Activated T-helper 1 cell treated with anti-CD3 and anti-CD28 coated beads, Interleukin-12 subunit alpha, Interleukin-12 subunit beta, Interleukin-2, Interleukin-4 antibody, amounts not matched to agents 30 ng/mL and 10 ng/mL and 1 ng/mL, durations not matched to agents 14 hours and 24 hours and 36 hours (primary cell): Measurements from ENCODE around the gene CATSPER3. TPM values are rescaled to one million over a fixed set of nuclear protein-coding genes. Genes with fewer than 3 reads are reported as not detected.
A peak's percentile ranks its signal among the peaks of the same experiment; 100 is the strongest.

Experiments
- DNase-seq: peaks from one replicate; pipeline ENCODE4 v3.0.0; 2021; ENCODE audit warnings: low spot score
- H3K27ac Mint-ChIP-seq: one replicate; pipeline ENCODE4 v1.8.0; 2021; ENCODE audit warnings: mild to moderate bottlenecking, mixed read lengths
- H3K27me3 Mint-ChIP-seq: one replicate; pipeline ENCODE4 v1.8.0; 2022; ENCODE audit warnings: mild to moderate bottlenecking, moderate library complexity, mixed read lengths; ENCODE audit not compliant: insufficient read depth
- H3K36me3 Mint-ChIP-seq: one replicate; pipeline ENCODE4 v1.8.0; 2021; ENCODE audit warnings: low read depth, mixed read lengths
- H3K4me1 Mint-ChIP-seq: one replicate; pipeline ENCODE4 v1.8.0; 2021; ENCODE audit warnings: low read depth, mixed read lengths
- H3K4me3 Mint-ChIP-seq: one replicate; pipeline ENCODE4 v1.8.0; 2021; ENCODE audit warnings: mild to moderate bottlenecking, moderate library complexity, mixed read lengths
- H3K9me3 Mint-ChIP-seq: one replicate; pipeline ENCODE4 v1.8.0; 2021; ENCODE audit warnings: mixed read lengths
- intact Hi-C: fragments of 100-400 bp; cut with micrococcal nuclease; formaldehyde crosslinking; loops from one replicate; pipeline ENCODE4 v1.15.1; 2024
- total RNA-seq: library from RNA; stranded (reverse); gene quantifications from 2 replicates; pipeline ENCODE4 v1.2.3, GENCODE V29; 2022

Gene CATSPER3
- total RNA-seq, 1 donor from 2014 or later = 0.41 TPM

GRCh38 chr5:135038205-135038812 lies 70.6 kb downstream of the CATSPER3 start:
- Mint-ChIP-seq H3K27me3 (peaks cover 76% of the 10 kb centered on the region), H3K27ac (peak overlapping the region; percentile 16), H3K36me3 (peaks cover 3% of the 10 kb centered on the region), H3K4me3 (no peak overlapping the region), H3K9me3 (no peaks in the 10 kb centered on the region), H3K4me1 (peaks cover 13% of the 10 kb centered on the region)
- intact Hi-C loops = loop anchor here (1.0 kb wide), 1 partner anchor 9 kb away; no protein-coding TSS in a partner anchor
- DNase-seq = no peak

- Mint-ChIP-seq H3K4me3 (no peak overlapping the region), H3K9me3 (no peaks in the 10 kb centered on the region), H3K27me3 (peaks cover 80% of the 10 kb centered on the region), H3K4me1 (peaks cover 10% of the 10 kb centered on the region), H3K27ac (no peak overlapping the region), H3K36me3 (peaks cover 2% of the 10 kb centered on the region)
- intact Hi-C loops = loop anchor here (1.0 kb wide), 1 partner anchor 10 kb away; no protein-coding TSS in a partner anchor
- no peak for DNase-seq
These were observed 71.1 kb downstream of the CATSPER3 start for GRCh38 chr5:135038813-135039270.

- Mint-ChIP-seq H3K4me3 (no peak overlapping the region), H3K36me3 (peaks cover 2% of the 10 kb centered on the region), H3K27ac (no peak overlapping the region), H3K27me3 (peaks cover 85% of the 10 kb centered on the region), H3K9me3 (no peaks in the 10 kb centered on the region), H3K4me1 (peaks cover 10% of the 10 kb centered on the region)
- DNase-seq = no peak
- intact Hi-C loops = no loop called here
These were observed 71.7 kb downstream of the CATSPER3 start for GRCh38 chr5:135039271-135040033.

GRCh38 chr5:135040034-135040332 lies 72.3 kb downstream of the CATSPER3 start:
- H3K4me3 Mint-ChIP-seq = no peak overlapping the region
- peaks cover 2% of the 10 kb centered on the region for H3K36me3 Mint-ChIP-seq
- peaks cover 81% of the 10 kb centered on the region for H3K27me3 Mint-ChIP-seq
- H3K4me1 Mint-ChIP-seq = peaks cover 8% of the 10 kb centered on the region
- no peaks in the 10 kb centered on the region for H3K9me3 Mint-ChIP-seq
- DNase-seq = no peak
- intact Hi-C loops = no loop called here
- H3K27ac Mint-ChIP-seq = no peak overlapping the region

GRCh38 chr5:135040333-135041144 lies 72.8 kb downstream of the CATSPER3 start:
- H3K4me1 Mint-ChIP-seq = peaks cover 6% of the 10 kb centered on the region
- no peak for DNase-seq
- H3K27ac Mint-ChIP-seq = no peak overlapping the region
- peaks cover 81% of the 10 kb centered on the region for H3K27me3 Mint-ChIP-seq
- no peaks in the 10 kb centered on the region for H3K9me3 Mint-ChIP-seq
- H3K36me3 Mint-ChIP-seq = peaks cover 2% of the 10 kb centered on the region
- intact Hi-C loops = no loop called here
- no peak overlapping the region for H3K4me3 Mint-ChIP-seq

- peaks cover 6% of the 10 kb centered on the region for H3K4me1 Mint-ChIP-seq
- DNase-seq = no peak
- H3K4me3 Mint-ChIP-seq = no peak overlapping the region
- peaks cover 77% of the 10 kb centered on the region for H3K27me3 Mint-ChIP-seq
- peak overlapping the region; percentile 15 for H3K27ac Mint-ChIP-seq
- H3K9me3 Mint-ChIP-seq = no peaks in the 10 kb centered on the region
- no peaks in the 10 kb centered on the region for H3K36me3 Mint-ChIP-seq
- intact Hi-C loops = no loop called here
These were observed 73.5 kb downstream of the CATSPER3 start for GRCh38 chr5:135041145-135041587.

- Mint-ChIP-seq H3K4me1 (peaks cover 6% of the 10 kb centered on the region), H3K9me3 (no peaks in the 10 kb centered on the region), H3K27me3 (peaks cover 71% of the 10 kb centered on the region), H3K27ac (peak overlapping the region; percentile 15), H3K4me3 (no peak overlapping the region), H3K36me3 (no peaks in the 10 kb centered on the region)
- intact Hi-C loops = no loop called here
- DNase-seq = no peak
These were observed 74.0 kb downstream of the CATSPER3 start for GRCh38 chr5:135041726-135042125.

- peaks cover 6% of the 10 kb centered on the region for H3K4me1 Mint-ChIP-seq
- H3K9me3 Mint-ChIP-seq = no peaks in the 10 kb centered on the region
- H3K4me3 Mint-ChIP-seq = no peak overlapping the region
- no peak for DNase-seq
- no peak overlapping the region for H3K27ac Mint-ChIP-seq
- intact Hi-C loops = no loop called here
- H3K36me3 Mint-ChIP-seq = no peaks in the 10 kb centered on the region
- peaks cover 68% of the 10 kb centered on the region for H3K27me3 Mint-ChIP-seq
These were observed 74.9 kb downstream of the CATSPER3 start for GRCh38 chr5:135042595-135042994.

GRCh38 chr5:135045488-135045887 lies 77.8 kb downstream of the CATSPER3 start:
- intact Hi-C loops = no loop called here
- Mint-ChIP-seq H3K4me1 (peaks cover 6% of the 10 kb centered on the region), H3K4me3 (no peak overlapping the region), H3K27ac (no peak overlapping the region), H3K27me3 (peaks cover 65% of the 10 kb centered on the region), H3K9me3 (no peaks in the 10 kb centered on the region), H3K36me3 (no peaks in the 10 kb centered on the region)
- DNase-seq = no peak

GRCh38 chr5:135046661-135047346 lies 79.1 kb downstream of the CATSPER3 start:
- Mint-ChIP-seq H3K27me3 (peaks cover 65% of the 10 kb centered on the region), H3K4me1 (no peaks in the 10 kb centered on the region), H3K4me3 (no peak overlapping the region), H3K27ac (no peak overlapping the region), H3K36me3 (no peaks in the 10 kb centered on the region), H3K9me3 (no peaks in the 10 kb centered on the region)
- no peak for DNase-seq
- intact Hi-C loops = no loop called here

GRCh38 chr5:135047347-135047695 lies 79.6 kb downstream of the CATSPER3 start:
- Mint-ChIP-seq H3K4me1 (no peaks in the 10 kb centered on the region), H3K27me3 (peaks cover 65% of the 10 kb centered on the region), H3K36me3 (no peaks in the 10 kb centered on the region), H3K9me3 (no peaks in the 10 kb centered on the region), H3K4me3 (no peak overlapping the region), H3K27ac (no peak overlapping the region)
- intact Hi-C loops = no loop called here
- no peak for DNase-seq

- H3K9me3 Mint-ChIP-seq = no peaks in the 10 kb centered on the region
- no peak for DNase-seq
- no peaks in the 10 kb centered on the region for H3K4me1 Mint-ChIP-seq
- intact Hi-C loops = no loop called here
- no peak overlapping the region for H3K27ac Mint-ChIP-seq
- H3K27me3 Mint-ChIP-seq = peaks cover 63% of the 10 kb centered on the region
- H3K36me3 Mint-ChIP-seq = no peaks in the 10 kb centered on the region
- no peak overlapping the region for H3K4me3 Mint-ChIP-seq
These were observed 80.6 kb downstream of the CATSPER3 start for GRCh38 chr5:135048286-135048685.
